ENCODE measurements around the gene ZNF662.

ZNF662 gene

DNA sequence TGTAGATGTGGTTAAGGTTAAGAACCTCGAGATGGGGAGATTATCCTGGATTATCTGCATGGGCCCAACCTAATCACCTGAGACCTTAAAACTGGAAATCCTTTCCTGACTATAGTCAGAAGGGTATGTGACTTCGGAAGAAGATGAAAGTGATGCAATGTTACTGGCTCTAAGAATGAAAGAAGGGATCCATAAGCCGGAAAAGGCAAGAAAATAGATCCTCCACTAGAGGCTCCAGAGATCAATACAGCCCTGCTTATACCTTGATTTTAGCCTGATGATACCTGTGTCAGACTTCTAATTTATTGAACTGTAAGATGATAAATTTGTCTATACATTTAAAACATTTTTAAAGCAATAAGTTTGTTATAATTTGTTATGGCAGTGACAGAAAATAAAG, 51.6 kb downstream of the ZNF662 start:
- Mint-ChIP-seq H3K27me3 (ENCODE audit: low read depth, poor library complexity) (peaks cover 6% of the 10 kb centered on the region), H3K36me3 (ENCODE audit: low read depth) (no peaks in the 10 kb centered on the region), H3K4me1 (no peaks in the 10 kb centered on the region), H3K9me3 (no peaks in the 10 kb centered on the region), H3K4me3 (no peak overlapping the region), H3K27ac (no peak overlapping the region)
- no peak for DNase-seq
- TF ChIP-seq, protein P1, sequence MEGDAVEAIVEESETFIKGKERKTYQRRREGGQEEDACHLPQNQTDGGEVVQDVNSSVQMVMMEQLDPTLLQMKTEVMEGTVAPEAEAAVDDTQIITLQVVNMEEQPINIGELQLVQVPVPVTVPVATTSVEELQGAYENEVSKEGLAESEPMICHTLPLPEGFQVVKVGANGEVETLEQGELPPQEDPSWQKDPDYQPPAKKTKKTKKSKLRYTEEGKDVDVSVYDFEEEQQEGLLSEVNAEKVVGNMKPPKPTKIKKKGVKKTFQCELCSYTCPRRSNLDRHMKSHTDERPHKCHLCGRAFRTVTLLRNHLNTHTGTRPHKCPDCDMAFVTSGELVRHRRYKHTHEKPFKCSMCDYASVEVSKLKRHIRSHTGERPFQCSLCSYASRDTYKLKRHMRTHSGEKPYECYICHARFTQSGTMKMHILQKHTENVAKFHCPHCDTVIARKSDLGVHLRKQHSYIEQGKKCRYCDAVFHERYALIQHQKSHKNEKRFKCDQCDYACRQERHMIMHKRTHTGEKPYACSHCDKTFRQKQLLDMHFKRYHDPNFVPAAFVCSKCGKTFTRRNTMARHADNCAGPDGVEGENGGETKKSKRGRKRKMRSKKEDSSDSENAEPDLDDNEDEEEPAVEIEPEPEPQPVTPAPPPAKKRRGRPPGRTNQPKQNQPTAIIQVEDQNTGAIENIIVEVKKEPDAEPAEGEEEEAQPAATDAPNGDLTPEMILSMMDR (IDR thresholded peaks at IDR 0.05) = no peak

DNA sequence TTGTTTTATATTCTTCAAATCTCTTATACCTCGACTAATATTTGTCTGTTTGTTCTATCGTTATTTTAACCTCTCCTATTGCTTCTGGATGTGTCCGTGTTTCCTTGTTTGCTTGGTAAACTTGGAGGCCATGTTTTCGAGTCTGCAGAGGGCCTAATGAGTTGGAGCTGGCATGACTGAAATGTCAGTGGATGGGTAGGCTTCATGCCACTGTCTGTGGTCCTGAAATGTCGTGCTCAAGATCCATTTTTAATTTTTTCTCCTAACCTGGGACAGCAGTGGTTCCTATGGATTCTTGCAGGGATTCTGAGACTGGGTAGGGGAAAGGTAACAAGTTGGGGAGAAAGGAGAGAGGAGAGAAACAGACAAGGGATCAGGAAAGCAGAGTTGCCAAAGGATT, 54.3 kb downstream of the ZNF662 start:
- Mint-ChIP-seq H3K4me3 (no peak overlapping the region), H3K27me3 (ENCODE audit: low read depth, poor library complexity) (peaks cover 20% of the 10 kb centered on the region), H3K27ac (no peak overlapping the region), H3K36me3 (ENCODE audit: low read depth) (no peaks in the 10 kb centered on the region), H3K4me1 (no peaks in the 10 kb centered on the region), H3K9me3 (no peaks in the 10 kb centered on the region)
- TF ChIP-seq, protein P1 (IDR thresholded peaks at IDR 0.05) = no peak
- DNase-seq = peak; percentile 17

DNA sequence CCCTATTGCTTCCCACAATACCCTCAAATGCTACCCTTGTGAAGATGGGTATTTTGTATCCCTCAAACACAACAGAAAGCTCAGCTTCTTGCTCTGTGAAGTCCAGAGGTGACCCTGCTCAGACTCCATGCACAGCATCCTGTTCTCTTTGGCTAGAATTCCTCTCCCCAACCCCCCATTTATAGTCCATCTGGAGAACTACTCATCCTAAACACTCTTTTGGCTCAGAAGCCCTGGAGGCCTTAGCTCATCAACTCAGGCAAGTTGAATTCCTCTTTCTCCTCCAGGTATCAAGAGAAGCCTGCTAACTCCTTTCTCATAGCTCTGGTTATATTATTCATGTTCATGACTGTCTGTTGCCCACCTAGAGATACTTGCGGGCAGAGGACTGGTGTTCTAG, 54.8 kb downstream of the ZNF662 start:
- Mint-ChIP-seq H3K4me1 (no peaks in the 10 kb centered on the region), H3K4me3 (no peak overlapping the region), H3K36me3 (ENCODE audit: low read depth) (no peaks in the 10 kb centered on the region), H3K27me3 (ENCODE audit: low read depth, poor library complexity) (peaks cover 23% of the 10 kb centered on the region), H3K9me3 (no peaks in the 10 kb centered on the region), H3K27ac (no peak overlapping the region)
- TF ChIP-seq, protein P1 (IDR thresholded peaks at IDR 0.05) = no peak
- no peak for DNase-seq

DNA sequence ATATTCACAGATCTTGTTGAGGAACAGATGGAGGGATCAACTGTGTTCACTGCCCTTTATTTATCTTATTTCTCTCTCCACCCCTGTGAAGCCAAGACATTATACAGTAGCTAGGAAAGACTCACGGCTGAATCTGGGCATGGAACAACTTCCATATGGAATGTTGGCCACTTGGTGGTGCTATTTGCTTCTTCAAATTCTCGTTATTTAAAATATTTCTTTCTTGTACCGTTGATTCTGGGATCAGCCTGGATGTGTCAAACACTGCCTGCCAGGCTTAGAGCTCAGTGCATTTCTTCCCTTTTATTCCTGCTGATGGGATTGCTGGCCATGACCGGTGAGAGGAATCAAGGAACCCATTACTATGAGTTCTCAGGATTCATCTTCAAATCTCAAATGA, 55.7 kb downstream of the ZNF662 start:
- no peak overlapping the region for H3K4me3 Mint-ChIP-seq
- H3K4me1 Mint-ChIP-seq = no peaks in the 10 kb centered on the region
- H3K9me3 Mint-ChIP-seq = no peaks in the 10 kb centered on the region
- peak; percentile 35 for DNase-seq
- peaks cover 28% of the 10 kb centered on the region for H3K27me3 Mint-ChIP-seq (ENCODE audit: low read depth, poor library complexity)
- no peak overlapping the region for H3K27ac Mint-ChIP-seq
- TF ChIP-seq, protein P1 (IDR thresholded peaks at IDR 0.05) = peak; percentile 63
- H3K36me3 Mint-ChIP-seq (ENCODE audit: low read depth) = no peaks in the 10 kb centered on the region

DNA sequence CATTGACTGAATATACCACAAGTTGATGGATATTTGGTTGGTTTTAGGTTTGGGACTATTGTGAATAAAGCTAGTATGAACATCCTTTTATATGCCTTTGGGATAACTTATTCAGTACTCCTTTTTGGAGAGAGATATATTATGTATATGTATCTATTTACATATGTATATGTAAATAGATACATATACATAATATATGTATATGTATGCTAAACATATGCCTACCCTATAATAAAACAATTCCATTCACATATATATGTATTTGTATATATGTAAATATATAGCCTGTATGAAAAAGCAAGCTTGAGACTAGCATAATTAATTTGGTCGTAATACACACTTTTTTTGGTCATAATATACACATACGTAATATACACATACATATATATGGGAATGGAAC, 57.3 kb downstream of the ZNF662 start:
- no peak for DNase-seq
- no peak overlapping the region for H3K27ac Mint-ChIP-seq
- TF ChIP-seq, protein P1 (IDR thresholded peaks at IDR 0.05) = no peak
- no peaks in the 10 kb centered on the region for H3K4me1 Mint-ChIP-seq
- H3K4me3 Mint-ChIP-seq = no peak overlapping the region
- H3K36me3 Mint-ChIP-seq (ENCODE audit: low read depth) = no peaks in the 10 kb centered on the region
- peaks cover 28% of the 10 kb centered on the region for H3K27me3 Mint-ChIP-seq (ENCODE audit: low read depth, poor library complexity)
- no peaks in the 10 kb centered on the region for H3K9me3 Mint-ChIP-seq

DNA sequence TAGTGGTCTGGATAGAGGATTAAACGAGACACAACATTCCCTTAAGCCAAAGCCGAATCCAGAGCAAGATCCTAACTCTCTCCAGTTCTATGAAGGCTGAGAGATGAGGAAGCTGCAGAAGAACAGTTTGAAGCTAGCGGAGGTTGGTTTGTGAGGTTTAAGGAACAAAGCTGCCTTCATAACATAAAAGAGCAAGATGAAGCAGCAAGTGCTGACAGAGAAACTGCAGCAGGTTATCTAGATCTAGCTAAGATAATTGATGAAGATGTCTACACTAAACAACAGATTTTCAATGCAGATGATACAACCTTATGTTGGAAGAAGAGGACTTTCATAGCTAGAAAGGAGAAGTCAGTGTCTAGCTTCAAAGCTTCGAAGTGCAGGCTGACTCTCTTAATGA, 58.3 kb downstream of the ZNF662 start:
- DNase-seq = no peak
- no peaks in the 10 kb centered on the region for H3K36me3 Mint-ChIP-seq (ENCODE audit: low read depth)
- no peak overlapping the region for H3K27ac Mint-ChIP-seq
- no peaks in the 10 kb centered on the region for H3K9me3 Mint-ChIP-seq
- no peak overlapping the region for H3K4me3 Mint-ChIP-seq
- peaks cover 35% of the 10 kb centered on the region for H3K27me3 Mint-ChIP-seq (ENCODE audit: low read depth, poor library complexity)
- H3K4me1 Mint-ChIP-seq = no peaks in the 10 kb centered on the region
- TF ChIP-seq, protein P1 (IDR thresholded peaks at IDR 0.05) = no peak

Measured in nephron progenitor cell (in vitro differentiated cells).